GM19351 (cell line): ENCODE results near the gene KEAP1.

Experiments used
- ATAC-seq: cut with Tn5 transposase; IDR thresholded peaks from one replicate; pipeline ENCODE4 v1.9.1; 2021; ENCODE audit warnings: mild to moderate bottlenecking, moderate library complexity; ENCODE audit not compliant: unreplicated experiment

Gene KEAP1

GRCh38 chr19:10525636-10526035, 22.5 kb upstream of the KEAP1 start:
- ATAC-seq: no peak

GRCh38 chr19:10523135-10523636, 20.0 kb upstream of the KEAP1 start:
- no peak for ATAC-seq

- no peak for ATAC-seq
Measured at GRCh38 chr19:10521461-10522171, 18.5 kb upstream of the KEAP1 start.

- ATAC-seq: no peak
Measured at GRCh38 chr19:10520652-10521318, 17.6 kb upstream of the KEAP1 start.

- no peak for ATAC-seq
Measured at GRCh38 chr19:10519421-10519820, 16.3 kb upstream of the KEAP1 start.

GRCh38 chr19:10518444-10519361, 15.5 kb upstream of the KEAP1 start:
- ATAC-seq: no peak

- no peak for ATAC-seq
Measured at GRCh38 chr19:10517760-10518443, 14.7 kb upstream of the KEAP1 start.

- ATAC-seq: no peak
Measured at GRCh38 chr19:10517361-10517759, 14.2 kb upstream of the KEAP1 start, which contains the start of gene S1PR5. Gene S1PR5 (minus strand): TSS chr19:10517447. CDS start chr19:10515011, 2,436 bp downstream.

GRCh38 chr19:10516671-10517286, 13.6 kb upstream of the KEAP1 start:
- ATAC-seq: no peak

- no peak for ATAC-seq
Measured at GRCh38 chr19:10516064-10516385, 12.9 kb upstream of the KEAP1 start.

GRCh38 chr19:10514211-10515145, 11.3 kb upstream of the KEAP1 start:
- ATAC-seq: no peak

- no peak for ATAC-seq
Measured at GRCh38 chr19:10513223-10513622, 10.1 kb upstream of the KEAP1 start.

GRCh38 chr19:10510301-10510802, 7.2 kb upstream of the KEAP1 start:
- ATAC-seq: no peak

- no peak for ATAC-seq
Measured at GRCh38 chr19:10508707-10509106, 5.6 kb upstream of the KEAP1 start.

GRCh38 chr19:10508036-10508435, 4.9 kb upstream of the KEAP1 start:
- ATAC-seq: no peak

GRCh38 chr19:10505583-10506229, 2.5 kb upstream of the KEAP1 start:
- no peak for ATAC-seq

- peak; percentile 81 for ATAC-seq
Measured at GRCh38 chr19:10502524-10503001, 593 bp downstream of the KEAP1 start.

GRCh38 chr19:10501971-10502523, 1.1 kb downstream of the KEAP1 start:
- ATAC-seq: no peak
